Gastroesophageal sphincter (tissue), 4 donors: ENCODE data around the gene UBE4B. TPM values are rescaled to one million over a fixed set of nuclear protein-coding genes. Genes with fewer than 3 reads are reported as not detected.

Experiments used
- ATAC-seq: fragments of 150-250 bp; one replicate; pipeline ENCODE4 v1.9.1; 2016; ENCODE audit warnings: mild to moderate bottlenecking, moderate library complexity
- H3K27ac ChIP-seq, 4 donors: fragments of 200-600 bp; sonication (generic) in 3 of 4; 1 replicate in 3 of 4; 2 replicates in 1 of 4; pipeline ENCODE4 v1.5.1; 2016 to 2019
- H3K27me3 ChIP-seq: fragments of 200-600 bp; sonication (generic); one replicate; pipeline ENCODE4 v1.5.1; 2019
- H3K36me3 ChIP-seq, 2 donors: fragments of 200-600 bp; sonication (generic); one replicate each; pipeline ENCODE4 v1.5.1; 2019; ENCODE audit warnings: control low read depth in 1 of 2
- H3K4me1 ChIP-seq, 3 donors: fragments of 200-600 bp; sonication (generic); 1 replicate in 2 of 3; 2 replicates in 1 of 3; pipeline ENCODE4 v1.5.1; 2016 to 2019; ENCODE audit warnings: control low read depth in 2 of 3
- H3K4me3 ChIP-seq, 2 donors: fragments of 200-600 bp; sonication (generic); one replicate each; pipeline ENCODE4 v1.5.1; 2019; ENCODE audit warnings: mild to moderate bottlenecking in 1 of 2, moderate library complexity in 1 of 2
- H3K9me3 ChIP-seq, 3 donors: fragments of 200-600 bp; sonication (generic); one replicate each; pipeline ENCODE4 v1.5.1; 2017 to 2019; ENCODE audit warnings: control low read depth in 2 of 3
- CTCF ChIP-seq, 4 experiments: fragments of 200-600 bp in 2 of 4; fragments of 450-650 bp in 2 of 4; sonication (generic) in 1 of 4; IDR thresholded peaks; one replicate each; pipeline ENCODE4 v1.5.1; 2017 to 2019; ENCODE audit warnings: antibody characterized with exemption in 4 of 4, mild to moderate bottlenecking in 2 of 4, moderate library complexity in 2 of 4
- EP300 ChIP-seq: sonication (generic); formaldehyde crosslinking; IDR thresholded peaks from one replicate; pipeline ENCODE4 v1.6.1; 2017; ENCODE audit warnings: antibody characterized with exemption, mild to moderate bottlenecking
- POLR2A ChIP-seq, 2 donors: fragments of 450-650 bp; IDR thresholded peaks; one replicate each; pipeline ENCODE4 v1.6.1; 2017; ENCODE audit warnings: antibody characterized with exemption in 2 of 2, mild to moderate bottlenecking in 2 of 2, moderate library complexity in 1 of 2
- POLR2AphosphoS5 ChIP-seq: sonication (generic); formaldehyde crosslinking; IDR thresholded peaks from one replicate; pipeline ENCODE4 v1.6.1; 2017; ENCODE audit warnings: antibody characterized with exemption
- WGBS, 2 donors: methylation state at CpG; one replicate each; pipeline ENCODE4 v1.1.5; 2018; ENCODE audit warnings: low coverage in 1 of 2; 5-methylcytosine and 5-hydroxymethylcytosine counted together
- total RNA-seq, 4 donors: library from RNA; depleted of rRNA; stranded (reverse); fragments of >200 nt; gene quantifications; one replicate each; pipeline ENCODE4 v1.1.0, GENCODE V29; 2016

UBE4B gene
- total RNA-seq, 4 donors from 2014 or later: 56.9 to 120 (median 83.2) TPM

GRCh38 chr1:10056599-10056987 is 23.8 kb downstream of the UBE4B start:
- ATAC-seq: no peak
- H3K9me3 ChIP-seq: no peaks in the 10 kb centered on the region
- no peak overlapping the region for H3K4me3 ChIP-seq
- TF ChIP-seq CTCF (IDR thresholded peaks at IDR 0.05) (no peak), EP300 (no peak)
- WGBS, 2 donors: 81 to 85% methylated on average over 2 to 4 of the region's 4 CpGs
- peaks cover 0 to 27% of the 10 kb centered on the region in 2 donors for H3K36me3 ChIP-seq
- peak overlapping the region in 2 of 4 donors; percentile 25 to 49 for H3K27ac ChIP-seq
- H3K4me1 ChIP-seq: peaks cover 3 to 60% (median 21%) of the 10 kb centered on the region in 3 donors
- H3K27me3 ChIP-seq: no peaks in the 10 kb centered on the region

GRCh38 chr1:10057343-10057742 is 24.6 kb downstream of the UBE4B start:
- Histone ChIP-seq H3K9me3 (no peaks in the 10 kb centered on the region), H3K36me3 (peaks cover 0 to 27% of the 10 kb centered on the region in 2 donors), H3K4me3 (no peak overlapping the region), H3K27me3 (no peaks in the 10 kb centered on the region), H3K4me1 (peaks cover 3 to 60% (median 21%) of the 10 kb centered on the region in 3 donors), H3K27ac (peak overlapping the region in 2 of 4 donors; percentile 46 to 55)
- no peak for TF ChIP-seq POLR2AphosphoS5
- 39 to 63% methylated on average over 1 to 4 of the region's 4 CpGs for WGBS, 2 donors
- no peak for ATAC-seq

- no peak for ATAC-seq
- peak overlapping the region in 3 of 4 donors; percentile 15 to 55 (median 46) for H3K27ac ChIP-seq
These were observed 25.0 kb downstream of the UBE4B start for GRCh38 chr1:10057796-10058195.

GRCh38 chr1:10059342-10059718 is 26.6 kb downstream of the UBE4B start:
- Histone ChIP-seq H3K4me1 (peaks cover 3 to 71% (median 21%) of the 10 kb centered on the region in 3 donors), H3K27me3 (no peaks in the 10 kb centered on the region), H3K36me3 (peaks cover 0 to 15% of the 10 kb centered on the region in 2 donors), H3K27ac (peak overlapping the region in 2 of 4 donors; percentile 35 to 46), H3K4me3 (no peak overlapping the region), H3K9me3 (no peaks in the 10 kb centered on the region)
- TF ChIP-seq POLR2A (IDR thresholded peaks at IDR 0.05): no peak
- no peak for TF ChIP-seq EP300
- TF ChIP-seq CTCF (IDR thresholded peaks at IDR 0.05): no peak
- TF ChIP-seq POLR2AphosphoS5: no peak
- 93% methylated on average over 3 to 6 of the region's 8 CpGs for WGBS, 2 donors
- no peak for ATAC-seq

More at GRCh38 chr1:10057796-10058195, 25.0 kb downstream of the UBE4B start:
- WGBS, 2 donors: 42 to 52% methylated on average over 4 to 5 of the region's 5 CpGs
- H3K36me3 ChIP-seq: peaks cover 0 to 23% of the 10 kb centered on the region in 2 donors
- H3K4me1 ChIP-seq: peaks cover 3 to 60% (median 21%) of the 10 kb centered on the region in 3 donors
- no peak overlapping the region for H3K4me3 ChIP-seq
- H3K27me3 ChIP-seq: no peaks in the 10 kb centered on the region
- H3K9me3 ChIP-seq: no peaks in the 10 kb centered on the region
- no peak for TF ChIP-seq POLR2AphosphoS5
- no peak for TF ChIP-seq POLR2A (IDR thresholded peaks at IDR 0.05)
- no peak for TF ChIP-seq EP300
- no peak for TF ChIP-seq CTCF (IDR thresholded peaks at IDR 0.05)

GRCh38 chr1:10060311-10061100 is 27.7 kb downstream of the UBE4B start:
- no peak overlapping the region for H3K4me3 ChIP-seq
- 76 to 84% methylated on average over 8 of the region's 8 CpGs for WGBS, 2 donors
- ATAC-seq: no peak
- TF ChIP-seq CTCF (IDR thresholded peaks at IDR 0.05) (no peak), EP300 (no peak), POLR2A (IDR thresholded peaks at IDR 0.05) (no peak), POLR2AphosphoS5 (no peak)
- H3K9me3 ChIP-seq: no peaks in the 10 kb centered on the region
- H3K36me3 ChIP-seq: peaks cover 0 to 15% of the 10 kb centered on the region in 2 donors
- H3K27ac ChIP-seq: no peak overlapping the region
- peaks cover 3 to 71% (median 26%) of the 10 kb centered on the region in 3 donors for H3K4me1 ChIP-seq
- no peaks in the 10 kb centered on the region for H3K27me3 ChIP-seq
